HEK293 (cell line): ENCODE data around the gene KRT17.

Experiments
- CTCF ChIA-PET: fragments of 350-600 bp; formaldehyde crosslinking; extraction: SDS; loops from one replicate; lab custom pipeline; 2021; ENCODE audit warnings: antibody characterized with exemption; lab: Yijun Ruan, JAX
- POLR2A ChIA-PET: fragments of 300-600 bp; formaldehyde crosslinking; extraction: SDS; loops from one replicate; lab custom pipeline; 2020; ENCODE audit warnings: antibody characterized with exemption, inconsistent platforms; lab: Yijun Ruan, JAX
- H3K27ac ChIP-seq: fragments of 200-500 bp; sonication (Bioruptor generic); 2 replicates; pipeline ENCODE4 v1.5.1; 2014; ENCODE audit warnings: low read depth, low read length, control low read depth, inconsistent platforms; ENCODE audit errors: extremely low read depth
- H3K36me3 ChIP-seq, 2 experiments: fragments of 200-500 bp in 1 of 2; sonication (Bioruptor generic) in 1 of 2; 1 replicate in 1 of 2; 2 replicates in 1 of 2; pipeline ENCODE4 v1.5.1; 2014 to 2017; ENCODE audit warnings: inconsistent platforms in 2 of 2, low read length in 2 of 2; ENCODE audit not compliant: control insufficient read depth in 2 of 2, insufficient read depth in 1 of 2
- H3K4me1 ChIP-seq: fragments of 200-500 bp; sonication (Bioruptor generic); 2 replicates; pipeline ENCODE4 v1.5.1; 2014; ENCODE audit warnings: mild to moderate bottlenecking, low read length, inconsistent platforms; ENCODE audit not compliant: control insufficient read depth, insufficient read depth
- H3K4me3 ChIP-seq: 2 replicates; pipeline ENCODE4 v1.5.1; 2011; ENCODE audit warnings: low read depth, mild to moderate bottlenecking, control low read depth, low read length, moderate library complexity
- H3K9me3 ChIP-seq: fragments of 200-500 bp; sonication (Bioruptor generic); 2 replicates; pipeline ENCODE4 v1.5.1; 2014; ENCODE audit warnings: low read depth, low read length, inconsistent platforms; ENCODE audit not compliant: control insufficient read depth, insufficient read depth
- GLIS2 ChIP-seq: fragments of 450-650 bp; formaldehyde crosslinking; IDR thresholded peaks from 2 replicates; pipeline ENCODE4 v1.5.1; 2016; ENCODE audit warnings: missing biosample characterization, missing genetic modification characterization
- HOXD13 ChIP-seq: sonication (generic); formaldehyde crosslinking; IDR thresholded peaks from 2 replicates; pipeline ENCODE4 v1.8.0; 2022; ENCODE audit warnings: missing genetic modification reagents, borderline replicate concordance
- REPIN1 ChIP-seq: fragments of 450-650 bp; formaldehyde crosslinking; IDR thresholded peaks from 2 replicates; pipeline ENCODE4 v1.5.1; 2017; ENCODE audit warnings: missing biosample characterization, missing genetic modification characterization, low read depth
- TCF7L2 ChIP-seq: IDR thresholded peaks from 2 replicates; pipeline ENCODE4 v1.6.1; 2011; ENCODE audit warnings: low read depth, mild to moderate bottlenecking, inconsistent platforms, low read length, moderate library complexity, borderline replicate concordance
- TSHZ1 ChIP-seq: fragments of 450-650 bp; formaldehyde crosslinking; IDR thresholded peaks from 2 replicates; pipeline ENCODE4 v1.5.1; 2016; ENCODE audit warnings: missing biosample characterization, missing genetic modification characterization, borderline replicate concordance
- YY1 ChIP-seq: fragments of 450-650 bp; formaldehyde crosslinking; IDR thresholded peaks from 2 replicates; pipeline ENCODE4 v1.5.1; 2018; ENCODE audit warnings: missing biosample characterization, missing genetic modification characterization
- ZBTB48 ChIP-seq: fragments of 450-650 bp; formaldehyde crosslinking; IDR thresholded peaks from 2 replicates; pipeline ENCODE4 v1.5.1; 2016; ENCODE audit warnings: missing biosample characterization, missing genetic modification characterization
- ZBTB8A ChIP-seq: fragments of 450-650 bp; formaldehyde crosslinking; IDR thresholded peaks from 2 replicates; pipeline ENCODE4 v1.5.1; 2016; ENCODE audit warnings: missing biosample characterization, missing genetic modification characterization
- ZFP69B ChIP-seq: fragments of 450-650 bp; formaldehyde crosslinking; IDR thresholded peaks from 2 replicates; pipeline ENCODE4 v1.5.1; 2016; ENCODE audit warnings: missing biosample characterization, missing genetic modification characterization
- ZNF132 ChIP-seq: fragments of 450-650 bp; formaldehyde crosslinking; IDR thresholded peaks from 2 replicates; pipeline ENCODE4 v1.5.1; 2017; ENCODE audit warnings: missing biosample characterization, missing genetic modification characterization, borderline replicate concordance
- ZNF148 ChIP-seq: fragments of 450-650 bp; formaldehyde crosslinking; IDR thresholded peaks from 2 replicates; pipeline ENCODE4 v1.5.0; 2017; ENCODE audit warnings: missing biosample characterization, missing genetic modification characterization, borderline replicate concordance
- ZNF302 ChIP-seq: fragments of 450-650 bp; formaldehyde crosslinking; IDR thresholded peaks from 2 replicates; pipeline ENCODE4 v1.5.1; 2016; ENCODE audit warnings: missing biosample characterization, missing genetic modification characterization, low read depth
- ZNF354C ChIP-seq: fragments of 450-650 bp; formaldehyde crosslinking; IDR thresholded peaks from 2 replicates; pipeline ENCODE4 v1.5.1; 2016; ENCODE audit warnings: missing biosample characterization, missing genetic modification characterization, low read depth, borderline replicate concordance
- ZNF433 ChIP-seq: fragments of 450-650 bp; formaldehyde crosslinking; IDR thresholded peaks from 2 replicates; pipeline ENCODE4 v1.5.1; 2016; ENCODE audit warnings: missing biosample characterization, missing genetic modification characterization, low read depth
- ZNF501 ChIP-seq: fragments of 450-650 bp; formaldehyde crosslinking; IDR thresholded peaks from 2 replicates; pipeline ENCODE4 v1.5.1; 2016; ENCODE audit warnings: missing biosample characterization, missing genetic modification characterization
- ZNF510 ChIP-seq: fragments of 450-650 bp; formaldehyde crosslinking; IDR thresholded peaks from 2 replicates; pipeline ENCODE4 v1.5.1; 2018; ENCODE audit warnings: mild to moderate bottlenecking, missing genetic modification characterization, missing biosample characterization; ENCODE audit not compliant: insufficient replicate concordance
- ZNF521 ChIP-seq: fragments of 450-650 bp; formaldehyde crosslinking; IDR thresholded peaks from 2 replicates; pipeline ENCODE4 v1.5.1; 2017; ENCODE audit warnings: missing biosample characterization, mild to moderate bottlenecking, missing genetic modification characterization
- ZNF544 ChIP-seq: fragments of 450-650 bp; formaldehyde crosslinking; IDR thresholded peaks from 2 replicates; pipeline ENCODE4 v1.5.0; 2017; ENCODE audit warnings: missing biosample characterization, missing genetic modification characterization
- ZNF548 ChIP-seq: fragments of 450-650 bp; formaldehyde crosslinking; IDR thresholded peaks from 2 replicates; pipeline ENCODE4 v1.5.1; 2016; ENCODE audit warnings: missing biosample characterization, missing genetic modification characterization
- ZNF610 ChIP-seq: fragments of 450-650 bp; formaldehyde crosslinking; IDR thresholded peaks from 2 replicates; pipeline ENCODE4 v1.5.1; 2016; ENCODE audit warnings: missing biosample characterization, missing genetic modification characterization, borderline replicate concordance
- ZXDB ChIP-seq: fragments of 450-650 bp; formaldehyde crosslinking; IDR thresholded peaks from 2 replicates; pipeline ENCODE4 v1.5.1; 2016; ENCODE audit warnings: missing biosample characterization, missing genetic modification characterization

KRT17 gene

GRCh38 chr17:41580687-41581365 is 43.5 kb downstream of the KRT17 start (continued):
- TF ChIP-seq ZNF548 (tag by site-specific recombination) = no peak
- TF ChIP-seq ZNF521 (tag by site-specific recombination) = no peak

GRCh38 chr17:41580244-41580575 is 44.2 kb downstream of the KRT17 start:
- Histone ChIP-seq H3K9me3 (no peaks in the 10 kb centered on the region), H3K36me3 (no peaks in the 10 kb centered on the region), H3K4me1 (no peaks in the 10 kb centered on the region; the same call in 1 of the 2 replicates), H3K4me3 (no peak overlapping the region), H3K27ac (no peak overlapping the region)
- ChIA-PET POLR2A (interaction anchor here (1.0 to 1.3 kb wide), 2 partner anchors 68 to 108 kb away, joined by 6 to 8 read pairs; partner anchors contain the start of gene EIF1), CTCF (interaction anchor here (0.6 to 3.2 kb wide), 20 partner anchors 12 to 333 kb away, joined by 3 to 63 read pairs (median 6); no protein-coding TSS in a partner anchor)
- TF ChIP-seq GLIS2 (tag by site-specific recombination) (no peak), ZNF544 (no peak), ZBTB48 (tag by site-specific recombination) (no peak), ZBTB8A (tag by site-specific recombination) (no peak), ZNF433 (tag by site-specific recombination) (no peak), ZXDB (tag by site-specific recombination) (no peak), ZFP69B (tag by site-specific recombination) (no peak), ZNF501 (tag by site-specific recombination) (no peak), TSHZ1 (tag by site-specific recombination) (no peak), REPIN1 (no peak), YY1 (no peak), ZNF610 (tag by site-specific recombination) (no peak), ZNF510 (tag by site-specific recombination) (no peak), ZNF302 (no peak), TCF7L2 (no peak), ZNF132 (tag by site-specific recombination) (no peak), HOXD13 (CRISPR knock-in tag) (no peak), ZNF148 (tag by site-specific recombination) (no peak), ZNF354C (tag by site-specific recombination) (no peak)
